ENCODE measurements around the gene MAD1L1. TPM values are rescaled to one million over a fixed set of nuclear protein-coding genes. Genes with fewer than 3 reads are reported as not detected.
"Not testable (repeated sequence)": the region's sequence is repeated elsewhere in the genome, so short reads cannot be mapped to it uniquely, and the experiment has no call there.

Gene MAD1L1
- total RNA-seq, 1 experiment from 2014 or later = 103 TPM

GRCh38 chr7:2004841-2005725, 227.7 kb downstream of the MAD1L1 start:
- DNase-seq (ENCODE audit: low spot score) = no peak

GRCh38 chr7:2003931-2004812, 228.6 kb downstream of the MAD1L1 start:
- DNase-seq (ENCODE audit: low spot score) = no peak

GRCh38 chr7:2003451-2003930, 229.3 kb downstream of the MAD1L1 start:
- no peak for DNase-seq (ENCODE audit: low spot score)

GRCh38 chr7:2002561-2003450, 229.9 kb downstream of the MAD1L1 start:
- DNase-seq (ENCODE audit: low spot score) = no peak

DNA sequence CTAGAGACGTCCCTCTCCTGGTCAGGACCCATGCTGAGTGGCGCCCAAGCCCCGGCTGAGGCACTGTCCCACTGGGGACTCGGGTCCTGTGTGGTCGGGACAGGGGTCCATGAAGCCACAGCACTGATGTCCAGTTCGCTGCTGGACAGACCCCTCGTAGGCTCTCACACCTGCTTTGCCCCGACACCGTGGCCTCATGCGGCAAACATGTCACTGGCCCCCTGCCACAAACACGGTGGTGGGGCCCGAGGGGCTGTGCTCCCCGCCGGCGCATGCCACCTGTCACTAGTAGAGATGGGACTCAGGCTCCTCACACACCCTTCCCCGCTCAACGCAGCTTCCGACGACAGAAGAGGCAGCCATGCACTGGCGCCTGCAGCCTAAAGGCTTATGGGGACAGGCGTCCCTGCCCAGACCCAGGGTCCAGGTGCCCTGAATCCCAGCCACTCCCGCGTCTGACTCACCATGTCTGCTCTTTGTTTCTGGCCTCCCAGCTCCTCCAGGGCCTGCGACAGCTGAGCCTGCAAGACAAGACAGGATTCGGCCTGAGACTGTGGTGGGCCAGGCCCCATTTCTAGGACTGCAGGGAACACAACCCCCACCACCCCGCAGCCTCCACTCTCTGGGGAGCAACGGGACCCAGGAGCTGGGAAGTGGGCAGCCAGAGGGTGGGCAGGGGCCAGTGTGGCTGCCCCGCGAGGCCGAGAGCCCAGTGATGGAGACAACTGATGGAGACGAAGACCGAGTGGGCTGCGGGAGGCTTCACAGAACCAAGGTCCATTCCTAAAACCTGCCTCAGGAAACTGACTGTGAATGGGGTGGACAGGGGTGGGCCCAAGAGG, 230.9 kb downstream of the MAD1L1 start:
- DNase-seq (ENCODE audit: low spot score) = no peak

DNA sequence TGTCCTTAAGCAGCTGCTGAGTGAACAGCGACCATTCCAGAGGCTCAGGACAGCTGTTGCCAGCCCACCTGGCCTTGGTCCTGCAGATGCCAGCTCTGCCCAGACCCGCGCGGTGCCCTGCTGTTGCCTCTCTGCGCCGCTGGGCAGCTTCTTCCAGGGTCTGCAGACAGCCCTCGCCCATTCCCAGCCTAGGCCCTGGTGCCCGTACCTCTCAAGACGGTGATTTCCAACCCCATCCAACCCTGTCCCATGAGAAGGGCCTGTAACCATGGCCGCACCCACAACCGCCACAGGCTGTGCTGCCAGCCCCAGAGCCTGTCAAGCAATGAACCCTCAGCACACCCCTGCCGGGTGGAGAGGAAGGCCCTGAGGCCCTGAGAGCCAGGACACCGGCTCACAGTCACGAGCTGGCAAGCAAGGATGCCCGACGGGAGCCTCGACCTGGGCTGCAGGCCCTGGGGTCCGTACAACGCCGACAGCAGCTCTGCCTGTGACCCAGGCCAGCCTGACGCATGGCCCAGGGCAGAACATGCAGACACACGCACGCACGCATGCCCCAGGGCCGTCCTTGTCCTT, 231.9 kb downstream of the MAD1L1 start:
- DNase-seq (ENCODE audit: low spot score) = no peak

GRCh38 chr7:2000153-2000687, 232.5 kb downstream of the MAD1L1 start:
- DNase-seq (ENCODE audit: low spot score) = no peak

GRCh38 chr7:1999278-1999984, 233.3 kb downstream of the MAD1L1 start:
- no peak for DNase-seq (ENCODE audit: low spot score)

DNA sequence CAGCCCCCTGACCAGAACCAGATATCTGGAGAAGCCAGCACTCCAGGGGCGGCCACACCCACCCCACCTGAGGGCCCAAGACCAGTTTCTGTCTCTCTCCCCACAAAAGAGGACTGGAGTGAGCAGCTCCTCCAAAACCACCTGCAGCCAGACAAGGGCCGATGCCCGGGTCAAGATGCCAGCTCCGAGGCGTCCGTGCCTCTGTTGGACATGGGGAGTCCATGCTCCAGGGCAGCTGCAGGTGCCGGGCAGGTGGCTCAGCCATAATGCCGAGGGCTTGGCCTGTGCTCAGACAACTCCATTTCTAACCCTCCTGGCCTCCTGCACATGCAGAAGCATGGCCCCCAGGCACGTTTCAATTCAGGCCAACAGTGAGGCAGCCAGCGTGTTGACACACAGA, 234.6 kb downstream of the MAD1L1 start:
- DNase-seq (ENCODE audit: low spot score) = no peak

DNA sequence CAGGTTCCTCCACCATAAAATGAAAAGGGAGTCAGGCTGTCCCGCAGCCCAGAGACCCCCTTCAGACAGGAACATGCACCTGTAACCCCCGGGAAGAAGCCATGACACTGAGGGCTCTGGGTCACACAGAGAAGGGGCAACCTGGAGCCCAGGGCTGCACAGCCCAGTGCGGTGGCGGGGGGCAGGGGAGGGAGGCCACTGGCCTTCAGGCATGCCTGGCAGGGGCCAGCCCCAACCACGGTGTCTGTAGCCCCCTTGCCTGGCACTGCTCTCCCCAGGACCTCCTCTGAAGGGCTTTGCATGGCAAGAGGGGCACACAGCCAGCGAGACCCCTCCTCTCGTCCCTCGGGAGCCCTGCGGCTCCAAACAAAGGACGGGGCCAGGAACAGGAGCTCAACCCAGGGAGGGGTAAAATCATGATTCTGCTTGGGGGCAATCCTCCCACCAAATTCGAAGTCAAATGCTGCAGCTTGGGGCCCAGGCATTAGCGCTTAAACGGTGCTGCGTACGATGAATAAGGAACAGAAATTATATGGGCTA, 235.1 kb downstream of the MAD1L1 start:
- no peak for DNase-seq (ENCODE audit: low spot score)

GRCh38 chr7:1996816-1997215, 235.9 kb downstream of the MAD1L1 start:
- DNase-seq (ENCODE audit: low spot score) = no peak

GRCh38 chr7:1995911-1996420, 236.8 kb downstream of the MAD1L1 start:
- DNase-seq (ENCODE audit: low spot score) = not testable (repeated sequence)

- no peak for DNase-seq (ENCODE audit: low spot score)
Measured at GRCh38 chr7:1995426-1995825, 237.3 kb downstream of the MAD1L1 start.

DNA sequence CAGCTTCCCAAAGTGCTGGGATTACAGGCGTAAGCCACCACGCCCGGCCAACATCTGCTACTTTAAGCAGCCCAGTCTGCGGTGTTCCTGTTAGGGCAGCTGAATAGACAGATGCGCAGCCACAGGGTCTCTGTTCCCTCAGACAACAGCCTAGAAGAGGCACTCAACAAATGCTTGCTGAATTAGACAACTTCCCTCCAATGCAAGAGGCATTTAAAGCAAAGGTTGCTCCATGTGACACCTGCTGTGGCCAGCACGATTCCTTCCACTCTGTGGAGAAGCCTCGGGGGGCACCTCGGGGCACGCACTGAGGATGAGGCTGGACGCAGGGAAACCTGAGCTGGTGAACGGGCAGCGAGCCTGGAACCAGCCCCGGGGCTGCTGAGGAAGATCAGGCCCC, 237.8 kb downstream of the MAD1L1 start:
- no peak for DNase-seq (ENCODE audit: low spot score)

GRCh38 chr7:1993776-1994740, 238.7 kb downstream of the MAD1L1 start:
- no peak for DNase-seq (ENCODE audit: low spot score)

GRCh38 chr7:1993031-1993695, 239.6 kb downstream of the MAD1L1 start:
- no peak for DNase-seq (ENCODE audit: low spot score)

DNA sequence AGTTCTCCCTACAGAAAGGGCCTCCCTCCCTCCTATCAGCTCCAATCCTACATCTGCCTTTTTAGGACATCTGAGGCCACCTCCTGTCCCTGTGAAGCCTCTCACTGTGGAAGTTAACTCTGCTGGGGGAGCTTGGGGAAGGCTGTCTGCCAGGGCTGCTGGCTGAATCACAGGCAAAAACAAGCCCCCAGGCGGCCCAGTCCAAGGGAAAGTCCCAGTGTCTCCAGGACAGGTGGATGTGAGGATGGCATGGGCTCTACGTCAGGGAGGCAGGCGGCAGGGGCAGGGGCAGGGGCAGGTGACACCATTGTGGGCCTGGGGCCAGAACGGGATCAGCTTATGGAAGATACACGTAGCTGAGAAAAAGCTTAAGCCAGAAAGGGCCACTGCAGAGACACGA, 240.2 kb downstream of the MAD1L1 start:
- no peak for DNase-seq (ENCODE audit: low spot score)
